HG03571 (cell line): Measurements from ENCODE around the gene NUP188.

Source experiments
- ATAC-seq: cut with Tn5 transposase; IDR thresholded peaks from one replicate; pipeline ENCODE4 v1.9.1; 2021; ENCODE audit not compliant: unreplicated experiment

The NUP188 gene

DNA sequence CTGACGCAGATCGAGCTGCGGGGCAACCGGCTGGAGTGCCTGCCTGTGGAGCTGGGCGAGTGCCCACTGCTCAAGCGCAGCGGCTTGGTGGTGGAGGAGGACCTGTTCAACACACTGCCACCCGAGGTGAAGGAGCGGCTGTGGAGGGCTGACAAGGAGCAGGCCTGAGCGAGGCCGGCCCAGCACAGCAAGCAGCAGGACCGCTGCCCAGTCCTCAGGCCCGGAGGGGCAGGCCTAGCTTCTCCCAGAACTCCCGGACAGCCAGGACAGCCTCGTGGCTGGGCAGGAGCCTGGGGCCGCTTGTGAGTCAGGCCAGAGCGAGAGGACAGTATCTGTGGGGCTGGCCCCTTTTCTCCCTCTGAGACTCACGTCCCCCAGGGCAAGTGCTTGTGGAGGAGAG lies 31.3 kb upstream of the NUP188 start:
- ATAC-seq = no peak

GRCh38 chr9:128916745-128917144 lies 30.8 kb upstream of the NUP188 start:
- ATAC-seq = no peak

- ATAC-seq = no peak
Measured at GRCh38 chr9:128917151-128917849, 30.2 kb upstream of the NUP188 start.

GRCh38 chr9:128918921-128919320 lies 28.6 kb upstream of the NUP188 start:
- no peak for ATAC-seq

DNA sequence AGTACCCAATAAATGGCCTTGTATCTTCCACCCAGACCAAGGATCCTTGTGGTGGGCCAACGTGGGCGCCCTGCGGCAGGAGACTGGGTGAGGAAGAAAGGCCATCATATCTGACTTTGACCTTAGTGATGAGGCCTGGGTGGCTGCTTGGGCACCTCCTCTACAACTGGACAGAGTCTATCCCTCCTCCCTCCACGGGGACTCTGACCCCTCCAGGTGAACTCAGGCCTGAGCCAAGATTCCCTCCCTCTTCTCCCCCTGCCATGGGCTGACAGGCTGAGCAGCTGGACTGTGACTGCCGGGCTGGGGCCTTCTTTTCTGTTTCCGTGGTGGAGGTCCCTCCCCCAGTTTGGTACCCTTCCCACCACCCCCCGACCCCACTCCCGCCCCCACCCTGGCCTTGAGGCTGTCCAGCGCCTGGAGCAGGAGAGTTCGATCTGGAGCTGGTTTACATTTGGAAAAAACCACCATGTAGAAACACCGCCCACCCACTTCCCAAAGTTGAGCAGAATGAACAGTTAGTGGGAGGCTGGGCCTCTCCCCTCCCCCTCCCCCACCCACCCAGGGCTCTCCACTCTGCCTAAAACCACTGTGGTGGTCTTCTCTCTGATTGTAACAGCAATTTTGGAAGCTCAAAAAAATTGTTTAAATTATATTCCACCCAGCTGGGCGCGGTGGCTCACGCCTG lies 28.0 kb upstream of the NUP188 start:
- no peak for ATAC-seq

GRCh38 chr9:128920381-128921058 lies 27.0 kb upstream of the NUP188 start, which contains the start of gene PHYHD1:
TSS of gene PHYHD1 (plus strand) at chr9:128920982. CDS start at chr9:128922324, 1,342 bp downstream.
- no peak for ATAC-seq

DNA sequence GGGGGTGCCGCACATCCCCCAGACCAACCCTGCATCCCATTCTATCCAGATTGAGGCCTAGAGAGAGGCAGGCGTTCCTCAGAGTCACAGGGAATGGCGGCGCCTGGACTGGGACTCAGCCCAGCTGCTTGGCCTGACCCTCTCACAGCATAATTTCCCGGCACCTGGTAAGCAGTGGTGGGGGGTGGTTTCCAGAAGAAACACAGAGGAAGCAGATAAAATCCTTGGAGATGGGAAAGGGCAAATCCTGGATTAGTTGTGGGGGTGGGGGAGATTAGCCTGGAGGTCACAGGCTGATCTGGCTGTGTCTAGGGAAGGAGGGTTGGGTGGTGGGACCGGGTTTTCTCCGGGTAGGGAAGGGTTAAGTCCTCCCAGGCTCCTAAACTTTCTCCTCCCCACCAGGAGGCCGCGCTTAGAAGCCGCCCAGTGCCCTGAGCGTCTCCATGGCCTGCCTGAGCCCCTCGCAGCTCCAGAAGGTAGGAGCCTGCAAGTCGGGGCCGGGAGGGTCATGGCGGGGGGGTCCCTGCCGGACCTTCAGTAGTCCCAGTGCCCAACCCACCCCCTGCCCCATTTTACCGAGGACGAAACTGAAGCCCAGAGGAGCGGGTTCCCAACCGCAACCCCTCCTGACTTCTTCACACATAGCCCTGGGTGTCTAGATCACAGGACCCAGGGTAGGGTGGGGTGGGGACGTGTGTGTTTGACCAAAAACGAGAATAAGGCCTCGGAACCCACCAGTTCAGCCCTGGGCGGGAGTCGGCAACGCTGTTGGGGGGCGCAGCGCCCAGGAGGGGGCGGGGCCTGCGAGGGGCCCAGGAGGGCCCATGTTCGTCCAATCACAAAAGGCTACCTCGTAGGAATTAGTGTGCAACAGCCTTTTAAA lies 25.4 kb upstream of the NUP188 start:
- ATAC-seq = no peak

GRCh38 chr9:128923493-128923883 lies 24.0 kb upstream of the NUP188 start:
- ATAC-seq = no peak

- ATAC-seq = no peak
Measured at GRCh38 chr9:128927731-128928411, 19.6 kb upstream of the NUP188 start.

GRCh38 chr9:128928624-128929023 lies 18.9 kb upstream of the NUP188 start:
- no peak for ATAC-seq

GRCh38 chr9:128929560-128929959 lies 17.9 kb upstream of the NUP188 start:
- no peak for ATAC-seq

GRCh38 chr9:128933731-128934130 lies 13.8 kb upstream of the NUP188 start:
- no peak for ATAC-seq

DNA sequence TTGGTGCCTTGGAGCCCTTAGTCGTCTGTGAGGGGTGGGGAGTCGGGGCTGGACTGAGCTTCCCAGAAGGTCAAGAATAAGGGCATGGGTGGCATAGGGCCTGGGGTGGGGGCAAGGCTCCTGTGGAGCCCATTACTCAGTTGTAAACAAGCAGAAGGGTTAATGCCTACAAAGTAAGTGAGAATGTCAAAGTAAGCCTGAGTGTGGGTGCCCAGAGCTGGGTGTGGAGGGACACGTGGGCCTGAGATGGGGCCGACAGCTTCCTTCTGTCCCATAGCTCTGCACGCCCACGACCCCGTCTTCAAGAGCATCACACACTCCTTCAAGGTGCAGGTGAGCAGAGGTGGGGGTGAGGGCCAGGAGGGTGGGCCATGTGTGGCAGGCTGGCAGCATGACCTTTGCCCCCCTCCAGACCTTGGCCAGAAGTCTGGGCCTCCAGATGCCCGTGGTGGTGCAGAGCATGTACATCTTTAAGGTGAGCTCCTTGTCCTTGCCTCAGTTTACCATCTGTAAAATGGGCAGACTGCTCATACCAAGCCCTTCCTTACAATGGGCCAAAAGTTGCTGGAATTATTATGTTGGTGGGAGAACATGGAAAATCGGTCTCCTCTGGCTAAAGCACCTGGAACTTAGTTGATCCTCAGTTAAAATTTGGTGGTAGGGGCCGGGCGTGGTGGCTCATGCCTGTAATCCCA lies 11.2 kb upstream of the NUP188 start:
- no peak for ATAC-seq

DNA sequence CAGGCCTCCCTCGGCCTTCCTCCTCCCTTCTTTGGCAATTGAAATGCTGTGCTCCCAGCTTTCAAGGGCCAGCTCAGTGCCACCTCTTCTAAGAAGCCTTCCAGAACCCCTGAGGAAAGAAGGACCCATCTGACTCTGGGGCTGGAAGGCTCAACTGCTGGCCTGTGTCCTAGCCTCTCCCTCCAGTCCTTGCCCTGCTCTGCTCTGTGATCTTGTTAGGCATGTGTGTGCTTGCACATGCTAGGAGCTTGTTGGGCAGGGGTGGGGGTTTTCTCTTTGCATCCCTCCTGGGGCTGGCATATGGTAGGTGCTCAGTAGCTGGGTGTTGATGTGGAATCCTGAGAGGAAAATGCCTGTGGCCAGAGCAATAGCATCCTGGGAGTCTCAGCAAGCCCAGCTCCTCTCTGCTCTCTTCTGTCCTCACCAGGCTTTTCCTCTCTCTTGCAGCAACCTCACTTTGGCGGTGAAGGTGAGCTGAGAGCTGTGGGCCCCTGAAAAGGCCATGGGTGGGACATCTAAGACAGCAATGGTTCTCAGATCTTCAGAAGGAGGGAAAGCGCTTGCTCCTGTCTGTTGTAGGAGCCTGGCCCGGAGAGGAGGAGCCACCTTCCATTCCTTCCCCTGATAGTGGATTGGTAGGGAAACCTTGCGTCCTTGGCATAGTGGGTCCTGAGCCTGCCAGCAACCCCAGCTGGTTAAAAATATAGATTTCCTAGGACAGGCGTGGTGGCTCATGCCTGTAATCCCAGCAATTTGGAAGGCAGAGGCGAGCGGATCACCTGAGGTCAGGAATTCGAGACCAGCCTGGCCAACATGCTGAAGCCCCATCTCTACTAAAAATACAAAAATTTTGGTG lies 10.0 kb upstream of the NUP188 start:
- ATAC-seq = no peak

DNA sequence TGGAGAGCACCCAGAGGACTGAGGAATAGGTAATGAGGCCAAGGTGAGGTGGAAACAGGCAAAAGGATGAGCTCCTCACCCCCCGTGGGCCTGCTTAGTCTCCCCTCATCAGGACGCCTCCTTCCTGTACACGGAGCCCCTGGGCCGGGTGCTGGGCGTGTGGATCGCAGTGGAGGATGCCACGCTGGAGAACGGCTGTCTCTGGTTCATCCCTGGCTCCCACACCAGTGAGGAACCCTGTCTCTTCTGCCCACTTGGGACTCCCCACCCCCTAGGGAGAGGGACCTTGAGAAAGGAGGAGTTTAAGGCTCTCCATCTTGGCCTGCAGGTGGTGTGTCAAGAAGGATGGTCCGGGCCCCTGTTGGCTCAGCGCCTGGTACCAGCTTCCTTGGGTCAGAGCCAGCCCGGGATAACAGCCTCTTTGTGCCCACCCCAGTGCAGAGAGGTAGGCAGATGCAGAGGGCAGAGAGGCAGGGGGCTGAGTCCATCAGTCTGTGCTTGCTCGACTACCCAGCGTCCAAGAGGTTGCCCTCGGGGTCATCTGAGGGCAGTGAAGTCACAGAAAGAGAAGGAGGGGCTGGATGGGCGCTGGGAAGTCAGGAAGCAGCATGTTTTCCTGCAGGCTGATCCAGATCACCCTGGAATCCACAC lies 7.1 kb upstream of the NUP188 start:
- ATAC-seq = no peak

GRCh38 chr9:128940946-128941755 lies 6.3 kb upstream of the NUP188 start:
- ATAC-seq = no peak

DNA sequence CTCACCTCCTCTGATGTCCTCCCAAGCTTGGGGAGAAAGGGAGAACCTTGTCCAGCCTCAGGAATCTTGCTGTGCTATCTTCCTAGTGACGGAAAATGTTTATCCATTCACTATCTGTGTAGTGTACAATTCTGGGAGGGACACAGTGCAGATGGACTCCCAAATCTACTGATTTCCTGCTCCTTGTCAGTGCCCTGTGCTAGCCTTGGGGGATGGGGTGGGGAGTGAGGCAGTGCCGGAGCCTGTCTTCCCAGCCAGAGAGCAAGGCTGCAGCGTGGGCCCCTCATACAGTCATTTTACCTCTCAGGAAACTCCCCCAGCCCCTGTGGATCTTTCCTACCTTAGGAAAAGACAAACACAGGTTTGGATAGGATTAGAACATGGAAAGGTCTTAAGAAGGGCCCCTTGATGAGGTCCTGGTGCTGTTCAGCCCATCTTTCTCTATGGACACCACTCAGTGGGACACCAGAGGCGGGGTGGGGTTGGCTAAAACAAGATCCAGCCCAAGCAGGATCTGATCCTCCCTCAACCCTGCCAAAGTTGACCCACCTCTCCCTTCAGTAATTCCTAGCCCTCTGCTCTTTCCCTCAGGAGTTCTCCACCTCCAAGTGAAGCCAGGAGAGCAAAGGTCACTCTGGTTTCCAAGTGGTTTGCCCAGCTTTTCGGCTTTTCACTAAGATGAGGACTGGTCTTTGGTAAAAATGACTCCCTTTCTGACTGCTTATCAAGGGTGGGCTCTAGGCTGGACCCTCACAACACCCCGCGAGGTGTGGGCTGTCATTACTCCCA lies 3.5 kb upstream of the NUP188 start:
- no peak for ATAC-seq
